ENCODE data around the gene TTC36. TPM values are rescaled to one million over a fixed set of nuclear protein-coding genes. Genes with fewer than 3 reads are reported as not detected.
"Not testable (repeated sequence)": the region's sequence is repeated elsewhere in the genome, so short reads cannot be mapped to it uniquely, and the experiment has no call there.

The TTC36 gene
- total RNA-seq, 1 donor from 2014 or later: not detected

GRCh38 chr11:118565051-118565450, 37.8 kb downstream of the TTC36 start:
- Histone ChIP-seq H3K36me3 (ENCODE audit: control insufficient read depth, insufficient read depth, low read length) (no peaks in the 10 kb centered on the region), H3K27me3 (ENCODE audit: control insufficient read depth, insufficient read depth, low read length) (no peaks in the 10 kb centered on the region), H3K4me3 (ENCODE audit: low read depth, low read length) (no peak overlapping the region)
- no peak for DNase-seq (ENCODE audit: low read depth)
- no peak for FAIRE-seq
- TF ChIP-seq CTCF (IDR thresholded peaks at IDR 0.05; ENCODE audit: insufficient read depth, low read length, severe bottlenecking): no peak

GRCh38 chr11:118569670-118570069, 42.4 kb downstream of the TTC36 start:
- Histone ChIP-seq H3K4me3 (ENCODE audit: low read depth, low read length) (no peak overlapping the region), H3K27me3 (ENCODE audit: control insufficient read depth, insufficient read depth, low read length) (no peaks in the 10 kb centered on the region), H3K36me3 (ENCODE audit: control insufficient read depth, insufficient read depth, low read length) (peaks cover 1% of the 10 kb centered on the region)
- FAIRE-seq (no peak), DNase-seq (ENCODE audit: low read depth) (no peak)
- TF ChIP-seq CTCF (IDR thresholded peaks at IDR 0.05; ENCODE audit: insufficient read depth, low read length, severe bottlenecking): no peak

GRCh38 chr11:118570787-118571186, 43.5 kb downstream of the TTC36 start:
- no peak for DNase-seq (ENCODE audit: low read depth)
- Histone ChIP-seq H3K36me3 (ENCODE audit: control insufficient read depth, insufficient read depth, low read length) (peaks cover 2% of the 10 kb centered on the region), H3K27me3 (ENCODE audit: control insufficient read depth, insufficient read depth, low read length) (no peaks in the 10 kb centered on the region), H3K4me3 (ENCODE audit: low read depth, low read length) (no peak overlapping the region)
- FAIRE-seq: no peak
- no peak for TF ChIP-seq CTCF (IDR thresholded peaks at IDR 0.05; ENCODE audit: insufficient read depth, low read length, severe bottlenecking)

DNA sequence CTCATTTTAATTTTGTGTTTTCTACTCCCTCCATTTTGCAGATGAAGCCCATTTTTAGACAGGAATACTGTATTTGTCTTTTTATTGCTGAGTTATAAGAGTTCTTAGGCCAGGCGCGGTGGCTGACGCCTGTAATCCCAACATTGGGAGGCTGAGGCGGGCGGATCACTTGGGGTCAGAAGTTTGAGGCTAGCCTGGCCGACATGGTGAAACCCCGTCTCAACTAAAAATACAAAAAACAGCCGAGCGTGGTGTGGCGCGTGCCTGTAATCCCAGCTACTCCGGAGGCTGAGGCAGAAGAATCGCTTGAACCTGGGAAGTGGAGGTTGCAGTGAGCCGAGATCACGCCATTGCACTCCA, 44.4 kb downstream of the TTC36 start:
- not testable (repeated sequence) for H3K27me3 ChIP-seq (ENCODE audit: control insufficient read depth, insufficient read depth, low read length); H3K36me3 ChIP-seq (ENCODE audit: control insufficient read depth, insufficient read depth, low read length); DNase-seq (ENCODE audit: low read depth); FAIRE-seq
- H3K4me3 ChIP-seq (ENCODE audit: low read depth, low read length): peak overlapping the region; percentile 100

DNA sequence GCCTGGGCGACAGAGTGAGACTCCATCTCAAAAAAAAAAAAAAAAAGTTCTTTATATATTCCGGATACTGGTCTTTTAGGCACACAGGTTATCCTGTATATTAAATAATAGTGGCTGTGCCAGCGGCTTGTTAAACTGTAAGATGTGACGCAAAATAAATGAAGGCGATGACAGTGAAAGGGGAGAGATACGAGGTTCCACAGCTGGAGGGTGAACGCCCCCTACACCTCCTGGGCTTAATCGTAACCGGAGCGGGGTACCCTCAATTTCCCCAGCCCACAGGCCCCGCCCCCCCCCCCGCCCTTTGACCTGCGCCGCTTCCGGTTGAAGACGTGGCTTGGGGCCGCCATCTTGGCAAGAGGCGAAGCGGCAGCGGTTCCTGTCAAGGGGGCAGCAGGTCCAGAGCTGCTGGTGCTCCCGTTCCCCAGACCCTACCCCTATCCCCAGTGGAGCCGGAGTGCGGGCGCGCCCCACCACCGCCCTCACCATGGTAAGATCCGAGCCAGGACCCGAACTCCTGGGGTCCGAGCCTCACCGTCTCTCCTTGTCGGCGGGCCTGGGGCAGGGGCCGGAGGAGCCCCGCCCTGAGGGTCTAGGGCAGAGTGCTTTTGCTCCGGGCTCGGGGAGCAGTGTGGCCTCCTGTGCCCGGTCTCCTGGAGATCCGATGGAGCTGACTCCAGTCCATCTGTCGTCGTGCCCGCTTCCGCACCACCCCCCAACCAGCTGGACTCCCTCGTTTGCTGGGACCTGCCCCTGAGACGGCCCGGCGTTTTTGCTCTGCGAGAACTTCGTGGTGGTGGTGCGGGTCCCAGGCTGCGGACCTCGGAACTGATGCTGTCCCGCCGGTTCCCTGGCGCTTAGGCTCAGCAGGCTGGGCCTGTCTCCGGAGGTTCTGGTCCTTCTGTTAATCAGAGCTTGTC, 45.0 kb downstream of the TTC36 start, which contains the start of gene ARCN1:
Gene ARCN1, plus strand, starts transcription at position 349 of the 920 bp plus-strand sequence. Its CDS starts 139 bp downstream, at position 488.
- TF ChIP-seq CTCF (IDR thresholded peaks at IDR 0.05; ENCODE audit: insufficient read depth, low read length, severe bottlenecking): no peak
- H3K27me3 ChIP-seq (ENCODE audit: control insufficient read depth, insufficient read depth, low read length): no peaks in the 10 kb centered on the region
- peak within 1 kb of the TSS; percentile 100 for H3K4me3 ChIP-seq (ENCODE audit: low read depth, low read length)
- FAIRE-seq (no peak), DNase-seq (ENCODE audit: low read depth) (peak; percentile 46)
- peaks cover 2% of the 10 kb centered on the region for H3K36me3 ChIP-seq (ENCODE audit: control insufficient read depth, insufficient read depth, low read length)

GRCh38 chr11:118572981-118573550, 45.8 kb downstream of the TTC36 start:
- FAIRE-seq (no peak), DNase-seq (ENCODE audit: low read depth) (peak; percentile 55)
- TF ChIP-seq CTCF (IDR thresholded peaks at IDR 0.05; ENCODE audit: insufficient read depth, low read length, severe bottlenecking): no peak
- no peaks in the 10 kb centered on the region for H3K27me3 ChIP-seq (ENCODE audit: control insufficient read depth, insufficient read depth, low read length)
- H3K4me3 ChIP-seq (ENCODE audit: low read depth, low read length): peak overlapping the region; percentile 100
- H3K36me3 ChIP-seq (ENCODE audit: control insufficient read depth, insufficient read depth, low read length): peaks cover 2% of the 10 kb centered on the region

All from bronchial epithelial cell (primary cell).